Epithelial cell of prostate (primary cell): Measurements from ENCODE around the gene UQCC5.

ENCODE experiments used
- DNase-seq: peaks from one replicate; pipeline ENCODE4 v3.0.0-alpha.2; 2011; ENCODE audit warnings: low read depth, low spot score
- H3K27ac ChIP-seq: fragments of 450-650 bp; 2 replicates; pipeline ENCODE4 v1.5.1; 2017; ENCODE audit warnings: mild to moderate bottlenecking

The UQCC5 gene

GRCh38 chr3:52532517-52532837 lies 3.9 kb upstream of the UQCC5 start:
- no peak for DNase-seq
- H3K27ac ChIP-seq = peak overlapping the region; percentile 40

GRCh38 chr3:52532838-52533622 lies 3.4 kb upstream of the UQCC5 start:
- peak overlapping the region; percentile 40 for H3K27ac ChIP-seq
- DNase-seq = no peak

GRCh38 chr3:52533623-52534280 lies 2.7 kb upstream of the UQCC5 start, which contains the start of gene NT5DC2:
TSS of gene NT5DC2 (minus strand) at chr3:52533857. CDS start at chr3:52533737, 120 bp downstream.
- H3K27ac ChIP-seq = peak within 1 kb of the TSS; percentile 40
- DNase-seq = no peak

GRCh38 chr3:52534281-52535183 lies 1.9 kb upstream of the UQCC5 start:
- no peak for DNase-seq
- peak overlapping the region; percentile 27 for H3K27ac ChIP-seq

GRCh38 chr3:52535411-52536111 lies 844 bp upstream of the UQCC5 start:
- no peak for DNase-seq
- peak overlapping the region; percentile 27 for H3K27ac ChIP-seq

GRCh38 chr3:52536112-52536368 lies 365 bp upstream of the UQCC5 start:
- no peak for DNase-seq
- no peak overlapping the region for H3K27ac ChIP-seq

- DNase-seq = no peak
- H3K27ac ChIP-seq = peak overlapping the region; percentile 77
Measured at GRCh38 chr3:52537165-52537620, 788 bp downstream of the UQCC5 start.

- no peak overlapping the region for H3K27ac ChIP-seq
- DNase-seq = no peak
Measured at GRCh38 chr3:52537726-52538421, 1.5 kb downstream of the UQCC5 start.

GRCh38 chr3:52539010-52539653 lies 2.7 kb downstream of the UQCC5 start:
- DNase-seq = no peak
- peak overlapping the region; percentile 23 for H3K27ac ChIP-seq

- no peak overlapping the region for H3K27ac ChIP-seq
- DNase-seq = no peak
Measured at GRCh38 chr3:52541050-52541449, 4.6 kb downstream of the UQCC5 start.

- no peak for DNase-seq
- H3K27ac ChIP-seq = peak overlapping the region; percentile 44
Measured at GRCh38 chr3:52544937-52545336, 8.5 kb downstream of the UQCC5 start.

GRCh38 chr3:52546111-52546901 lies 9.9 kb downstream of the UQCC5 start:
- peak overlapping the region; percentile 44 for H3K27ac ChIP-seq
- no peak for DNase-seq

GRCh38 chr3:52547143-52547542 lies 10.7 kb downstream of the UQCC5 start:
- H3K27ac ChIP-seq = peak overlapping the region; percentile 44
- no peak for DNase-seq

GRCh38 chr3:52551118-52551517 lies 14.7 kb downstream of the UQCC5 start:
- no peak for DNase-seq
- H3K27ac ChIP-seq = no peak overlapping the region

- no peak for DNase-seq
Measured at GRCh38 chr3:52552089-52552488, 15.7 kb downstream of the UQCC5 start.

GRCh38 chr3:52554026-52554755 lies 17.8 kb downstream of the UQCC5 start:
- no peak for DNase-seq
- no peak overlapping the region for H3K27ac ChIP-seq

More at GRCh38 chr3:52552089-52552488, 15.7 kb downstream of the UQCC5 start:
- peak overlapping the region; percentile 21 for H3K27ac ChIP-seq

GRCh38 chr3:52555056-52555455 lies 18.7 kb downstream of the UQCC5 start:
- DNase-seq = no peak
- no peak overlapping the region for H3K27ac ChIP-seq
